Uterus (tissue), 4 donors: ENCODE results near the gene MTMR10. TPM values are rescaled to one million over a fixed set of nuclear protein-coding genes. Genes with fewer than 3 reads are reported as not detected.

Experiments used
- DNase-seq, 2 donors: peaks; one replicate each; pipeline ENCODE4 v3.0.0-alpha.2; 2019 to 2020
- H3K27ac ChIP-seq, 2 donors: fragments of 200-600 bp; sonication (generic); 1 replicate in 1 of 2; 2 replicates in 1 of 2; pipeline ENCODE4 v1.5.1; 2016 to 2018
- H3K27me3 ChIP-seq, 2 donors: fragments of 200-600 bp; sonication (generic); one replicate each; pipeline ENCODE4 v1.5.1; 2018 to 2019; ENCODE audit warnings: control low read depth in 1 of 2
- H3K36me3 ChIP-seq, 2 donors: fragments of 200-600 bp; sonication (generic); one replicate each; pipeline ENCODE4 v1.5.1; 2019; ENCODE audit warnings: control low read depth in 1 of 2
- H3K4me1 ChIP-seq, 2 donors: fragments of 200-600 bp; sonication (generic); one replicate each; pipeline ENCODE4 v1.5.1; 2018 to 2019; ENCODE audit warnings: control low read depth in 1 of 2
- H3K4me3 ChIP-seq, 2 donors: fragments of 200-600 bp; sonication (generic); 1 replicate in 1 of 2; 2 replicates in 1 of 2; pipeline ENCODE4 v1.5.1; 2018 to 2019; ENCODE audit warnings: mild to moderate bottlenecking in 1 of 2
- H3K9me3 ChIP-seq, 2 donors: fragments of 200-600 bp; sonication (generic); one replicate each; pipeline ENCODE4 v1.5.1; 2019; ENCODE audit warnings: control low read depth in 1 of 2
- POLR2A ChIP-seq, 2 donors: fragments of 450-650 bp; IDR thresholded peaks; one replicate each; pipeline ENCODE4 v1.6.1; 2016; ENCODE audit warnings: antibody characterized with exemption in 2 of 2, mild to moderate bottlenecking in 1 of 2, moderate library complexity in 1 of 2
- intact Hi-C: fragments of 100-400 bp; cut with DNase I; formaldehyde crosslinking; loops from one replicate; pipeline ENCODE4 v1.15.1; 2023; ENCODE audit warnings: low total_unique reads
- total RNA-seq, 4 donors: library from RNA; depleted of rRNA in 3 of 4; stranded (reverse); fragments of >200 nt in 3 of 4; gene quantifications; one replicate each; pipeline versions ENCODE4 v1.1.0 to v1.2.4, GENCODE V29; 2014 to 2023
- TF ChIP-seq, protein P1 (sequence below), 4 experiments: fragments of 200-600 bp in 2 of 4; fragments of 450-650 bp in 2 of 4; sonication (generic) in 2 of 4; IDR thresholded peaks; one replicate each; pipeline ENCODE4 v1.5.1; 2016 to 2019; ENCODE audit warnings: antibody characterized with exemption in 4 of 4, mild to moderate bottlenecking in 2 of 4, moderate library complexity in 1 of 4
- donor health status: DM: yes; HTN: yes; CAD: no.

MTMR10 gene
- total RNA-seq, 4 donors from 2014 or later, result 11.8 to 34.2 (median 19.1) TPM

DNA sequence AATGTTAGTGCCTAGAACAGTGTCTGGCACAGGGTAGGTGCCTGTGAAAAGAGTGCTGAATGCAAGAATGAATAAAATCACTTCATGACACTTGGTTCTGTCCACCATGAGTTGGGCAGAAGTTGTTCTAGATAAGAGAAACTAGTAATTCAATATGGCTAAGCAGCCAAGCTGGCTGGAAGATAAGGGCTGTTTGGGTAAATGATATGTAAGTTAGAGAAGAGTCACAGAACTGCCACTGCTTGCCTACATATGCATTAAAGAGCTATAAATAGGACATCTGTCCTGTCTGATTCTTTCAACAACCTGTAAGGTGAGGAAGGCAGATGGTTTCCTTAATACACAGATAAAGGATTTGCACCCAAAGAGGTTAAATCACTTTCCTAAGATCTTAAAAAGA, 13.1 kb downstream of the MTMR10 start:
- H3K27me3 ChIP-seq, result no peaks in the 10 kb centered on the region
- H3K27ac ChIP-seq, result no peak overlapping the region
- no peak for DNase-seq
- TF ChIP-seq, protein P1, sequence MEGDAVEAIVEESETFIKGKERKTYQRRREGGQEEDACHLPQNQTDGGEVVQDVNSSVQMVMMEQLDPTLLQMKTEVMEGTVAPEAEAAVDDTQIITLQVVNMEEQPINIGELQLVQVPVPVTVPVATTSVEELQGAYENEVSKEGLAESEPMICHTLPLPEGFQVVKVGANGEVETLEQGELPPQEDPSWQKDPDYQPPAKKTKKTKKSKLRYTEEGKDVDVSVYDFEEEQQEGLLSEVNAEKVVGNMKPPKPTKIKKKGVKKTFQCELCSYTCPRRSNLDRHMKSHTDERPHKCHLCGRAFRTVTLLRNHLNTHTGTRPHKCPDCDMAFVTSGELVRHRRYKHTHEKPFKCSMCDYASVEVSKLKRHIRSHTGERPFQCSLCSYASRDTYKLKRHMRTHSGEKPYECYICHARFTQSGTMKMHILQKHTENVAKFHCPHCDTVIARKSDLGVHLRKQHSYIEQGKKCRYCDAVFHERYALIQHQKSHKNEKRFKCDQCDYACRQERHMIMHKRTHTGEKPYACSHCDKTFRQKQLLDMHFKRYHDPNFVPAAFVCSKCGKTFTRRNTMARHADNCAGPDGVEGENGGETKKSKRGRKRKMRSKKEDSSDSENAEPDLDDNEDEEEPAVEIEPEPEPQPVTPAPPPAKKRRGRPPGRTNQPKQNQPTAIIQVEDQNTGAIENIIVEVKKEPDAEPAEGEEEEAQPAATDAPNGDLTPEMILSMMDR (IDR thresholded peaks at IDR 0.05), result no peak
- TF ChIP-seq POLR2A (IDR thresholded peaks at IDR 0.05), result no peak
- intact Hi-C loops, result no loop called here
- H3K9me3 ChIP-seq, result no peaks in the 10 kb centered on the region
- no peaks in the 10 kb centered on the region for H3K4me1 ChIP-seq
- no peak overlapping the region for H3K4me3 ChIP-seq
- no peaks in the 10 kb centered on the region for H3K36me3 ChIP-seq

DNA sequence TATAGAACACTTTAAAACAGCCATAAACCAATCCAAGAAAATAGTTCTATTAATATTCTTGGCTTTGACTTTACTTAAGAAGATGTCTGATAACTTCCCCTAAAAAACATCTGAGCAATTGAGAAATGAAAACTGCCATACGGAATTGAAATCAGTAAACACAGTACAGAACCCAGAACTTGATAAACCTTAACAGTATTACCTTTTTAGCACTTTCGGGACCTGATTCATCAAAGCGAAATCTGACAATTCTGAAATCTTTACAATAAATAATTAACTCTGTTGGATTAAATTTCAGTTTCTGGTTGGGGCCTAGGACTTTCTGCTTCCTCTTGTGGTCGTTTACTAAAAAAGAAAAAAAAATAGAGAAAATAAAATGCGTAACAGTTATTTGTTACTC, 17.3 kb downstream of the MTMR10 start:
- DNase-seq, result no peak
- no peak overlapping the region for H3K4me3 ChIP-seq
- H3K36me3 ChIP-seq, result no peaks in the 10 kb centered on the region
- no peaks in the 10 kb centered on the region for H3K9me3 ChIP-seq
- intact Hi-C loops, result no loop called here
- no peaks in the 10 kb centered on the region for H3K27me3 ChIP-seq
- H3K27ac ChIP-seq, result no peak overlapping the region
- no peaks in the 10 kb centered on the region for H3K4me1 ChIP-seq
- no peak for TF ChIP-seq POLR2A (IDR thresholded peaks at IDR 0.05)
- TF ChIP-seq, protein P1 (IDR thresholded peaks at IDR 0.05), result no peak

GRCh38 chr15:30973379-30973778, 18.0 kb downstream of the MTMR10 start:
- H3K4me1 ChIP-seq, result no peaks in the 10 kb centered on the region
- intact Hi-C loops, result no loop called here
- DNase-seq, result no peak
- H3K27ac ChIP-seq, result no peak overlapping the region
- TF ChIP-seq, protein P1 (IDR thresholded peaks at IDR 0.05), result no peak
- H3K9me3 ChIP-seq, result no peaks in the 10 kb centered on the region
- H3K27me3 ChIP-seq, result no peaks in the 10 kb centered on the region
- no peaks in the 10 kb centered on the region for H3K36me3 ChIP-seq
- H3K4me3 ChIP-seq, result no peak overlapping the region

- intact Hi-C loops, result no loop called here
- no peak for DNase-seq
- Histone ChIP-seq H3K27ac (no peak overlapping the region), H3K9me3 (no peaks in the 10 kb centered on the region), H3K4me1 (no peaks in the 10 kb centered on the region), H3K36me3 (no peaks in the 10 kb centered on the region), H3K4me3 (no peak overlapping the region), H3K27me3 (no peaks in the 10 kb centered on the region)
- TF ChIP-seq, protein P1 (IDR thresholded peaks at IDR 0.05), result no peak
- TF ChIP-seq POLR2A (IDR thresholded peaks at IDR 0.05), result no peak
Observed at GRCh38 chr15:30969724-30970123, 21.7 kb downstream of the MTMR10 start.

- Histone ChIP-seq H3K4me1 (no peaks in the 10 kb centered on the region), H3K27ac (no peak overlapping the region), H3K36me3 (no peaks in the 10 kb centered on the region), H3K4me3 (no peak overlapping the region), H3K27me3 (no peaks in the 10 kb centered on the region), H3K9me3 (no peaks in the 10 kb centered on the region)
- intact Hi-C loops, result no loop called here
- no peak for DNase-seq
- TF ChIP-seq, protein P1 (IDR thresholded peaks at IDR 0.05), result no peak
- TF ChIP-seq POLR2A (IDR thresholded peaks at IDR 0.05), result no peak
Observed at GRCh38 chr15:30963681-30964080, 27.7 kb downstream of the MTMR10 start.
